SK-N-SH treated with all-trans-retinoic acid at 6 μM for 48 hours (cell line): ENCODE measurements around the gene CCDC178.

ENCODE experiments used
- ATAC-seq: fragments of 200-7000 bp; cut with Tn5 transposase; 3 replicates; pipeline ENCODE4 v1.9.1; 2020; ENCODE audit warnings: mild to moderate bottlenecking, moderate library complexity
- ARNTL ChIP-seq: fragments of 450-650 bp; formaldehyde crosslinking; IDR thresholded peaks from 2 replicates; pipeline ENCODE4 v1.5.0; 2020; ENCODE audit warnings: low read depth, mild to moderate bottlenecking, moderate library complexity, borderline replicate concordance
- BACH2 ChIP-seq: fragments of 250-450 bp; sonication (Bioruptor Pico); IDR thresholded peaks from 2 replicates; pipeline ENCODE4 v1.9.0; 2021; ENCODE audit warnings: mild to moderate bottlenecking, borderline replicate concordance
- CREB5 ChIP-seq: fragments of 250-450 bp; sonication (Bioruptor Pico); IDR thresholded peaks from 2 replicates; pipeline ENCODE4 v1.5.1; 2020; ENCODE audit warnings: low read depth, mild to moderate bottlenecking, moderate library complexity
- CSDC2 ChIP-seq: fragments of 250-450 bp; sonication (Bioruptor Pico); IDR thresholded peaks from 2 replicates; pipeline ENCODE4 v1.5.0; 2020; ENCODE audit warnings: mild to moderate bottlenecking, moderate library complexity
- CSRNP3 ChIP-seq: fragments of 250-450 bp; sonication (Bioruptor Pico); IDR thresholded peaks from 2 replicates; pipeline ENCODE4 v1.5.1; 2021; ENCODE audit warnings: mild to moderate bottlenecking, moderate library complexity
- ESRRG ChIP-seq: fragments of 250-450 bp; sonication (Bioruptor Pico); IDR thresholded peaks from 2 replicates; pipeline ENCODE4 v1.6.1; 2021; ENCODE audit warnings: mild to moderate bottlenecking
- GLIS3 ChIP-seq: fragments of 250-450 bp; sonication (Bioruptor Pico); IDR thresholded peaks from 2 replicates; pipeline ENCODE4 v1.5.0; 2020; ENCODE audit warnings: mild to moderate bottlenecking, moderate library complexity
- ISL1 ChIP-seq: fragments of 250-450 bp; sonication (Bioruptor Pico); IDR thresholded peaks from 2 replicates; pipeline ENCODE4 v2.1.2; 2022; ENCODE audit warnings: mild to moderate bottlenecking, moderate library complexity
- OSR1 ChIP-seq: fragments of 250-450 bp; sonication (Bioruptor Pico); IDR thresholded peaks from 2 replicates; pipeline ENCODE4 v1.8.0; 2022; ENCODE audit warnings: moderate library complexity, mild to moderate bottlenecking, inconsistent platforms
- PATZ1 ChIP-seq: fragments of 250-450 bp; sonication (Bioruptor Pico); IDR thresholded peaks from 2 replicates; pipeline ENCODE4 v1.8.0; 2020; ENCODE audit warnings: mild to moderate bottlenecking, moderate library complexity, borderline replicate concordance
- POU6F1 ChIP-seq: fragments of 250-450 bp; sonication (Bioruptor Pico); IDR thresholded peaks from 2 replicates; pipeline ENCODE4 v1.8.0; 2021; ENCODE audit warnings: low read depth, mild to moderate bottlenecking, moderate library complexity, borderline replicate concordance
- PPARA ChIP-seq: fragments of 250-450 bp; sonication (Bioruptor Pico); IDR thresholded peaks from 2 replicates; pipeline ENCODE4 v1.5.0; 2020; ENCODE audit warnings: mild to moderate bottlenecking, borderline replicate concordance
- RARB ChIP-seq: fragments of 250-450 bp; sonication (Bioruptor Pico); IDR thresholded peaks from 2 replicates; pipeline ENCODE4 v1.8.0; 2021; ENCODE audit warnings: mild to moderate bottlenecking, moderate library complexity
- TCF4 ChIP-seq: fragments of 250-450 bp; sonication (Bioruptor Pico); IDR thresholded peaks from 2 replicates; pipeline ENCODE4 v1.8.0; 2021; ENCODE audit warnings: mild to moderate bottlenecking, moderate library complexity, borderline replicate concordance
- TOX ChIP-seq: fragments of 250-450 bp; sonication (Bioruptor Pico); IDR thresholded peaks from 2 replicates; pipeline ENCODE4 v1.8.0; 2021; ENCODE audit warnings: mild to moderate bottlenecking, moderate library complexity, borderline replicate concordance
- TSHZ2 ChIP-seq: fragments of 250-450 bp; sonication (Bioruptor Pico); IDR thresholded peaks from 2 replicates; pipeline ENCODE4 v1.5.0; 2020; ENCODE audit warnings: mild to moderate bottlenecking, moderate library complexity
- ZC3H10 ChIP-seq: fragments of 250-450 bp; sonication (Bioruptor Pico); IDR thresholded peaks from 2 replicates; pipeline ENCODE4 v1.5.1; 2021; ENCODE audit warnings: mild to moderate bottlenecking, moderate library complexity
- ZFP3 ChIP-seq: fragments of 250-450 bp; sonication (Bioruptor Pico); IDR thresholded peaks from 2 replicates; pipeline ENCODE4 v1.5.0; 2020; ENCODE audit warnings: mild to moderate bottlenecking, moderate library complexity
- ZFP30 ChIP-seq: fragments of 450-650 bp; formaldehyde crosslinking; IDR thresholded peaks from 2 replicates; pipeline ENCODE4 v1.5.0; 2022; ENCODE audit warnings: mild to moderate bottlenecking, moderate library complexity
- ZNF565 ChIP-seq: fragments of 450-650 bp; formaldehyde crosslinking; conservative IDR thresholded peaks from 2 replicates; pipeline ENCODE4 v1.5.0; 2020; ENCODE audit warnings: low read depth, mild to moderate bottlenecking, moderate library complexity
- ZNF70 ChIP-seq: fragments of 450-650 bp; formaldehyde crosslinking; IDR thresholded peaks from 2 replicates; pipeline ENCODE4 v1.5.0; 2020; ENCODE audit warnings: mild to moderate bottlenecking, moderate library complexity
- ZNF8 ChIP-seq: fragments of 450-650 bp; formaldehyde crosslinking; IDR thresholded peaks from 2 replicates; pipeline ENCODE4 v1.5.0; 2020; ENCODE audit warnings: mild to moderate bottlenecking, moderate library complexity

Gene CCDC178

GRCh38 chr18:33062834-33063364, 377.6 kb downstream of the CCDC178 start:
- ATAC-seq: no peak
- no peak for TF ChIP-seq ZNF565 (CRISPR knock-in tag)
- no peak for TF ChIP-seq ESRRG (CRISPR knock-in tag)
- TF ChIP-seq GLIS3 (CRISPR knock-in tag): no peak
- no peak for TF ChIP-seq PPARA (CRISPR knock-in tag)
- TF ChIP-seq POU6F1 (CRISPR knock-in tag): no peak
- no peak for TF ChIP-seq ARNTL (CRISPR knock-in tag)
- no peak for TF ChIP-seq TOX (CRISPR knock-in tag)
- no peak for TF ChIP-seq ZFP30 (CRISPR knock-in tag)
- no peak for TF ChIP-seq ZC3H10 (CRISPR knock-in tag)
- TF ChIP-seq CSRNP3: no peak
- no peak for TF ChIP-seq CREB5
- TF ChIP-seq CSDC2 (CRISPR knock-in tag): no peak
- no peak for TF ChIP-seq ISL1
- TF ChIP-seq RARB (CRISPR knock-in tag): no peak
- TF ChIP-seq ZNF8 (CRISPR knock-in tag): no peak
- no peak for TF ChIP-seq TSHZ2 (CRISPR knock-in tag)
- TF ChIP-seq PATZ1 (CRISPR knock-in tag): no peak
- TF ChIP-seq ZFP3 (CRISPR knock-in tag): no peak
- no peak for TF ChIP-seq TCF4
- no peak for TF ChIP-seq OSR1

GRCh38 chr18:33052886-33053285, 387.6 kb downstream of the CCDC178 start:
- TF ChIP-seq ZNF8 (CRISPR knock-in tag) (no peak), TSHZ2 (CRISPR knock-in tag) (no peak), BACH2 (CRISPR knock-in tag) (no peak), CSRNP3 (no peak), ZNF70 (CRISPR knock-in tag) (no peak), ISL1 (no peak), TOX (CRISPR knock-in tag) (no peak), ZFP30 (CRISPR knock-in tag) (no peak), ZC3H10 (CRISPR knock-in tag) (no peak), ESRRG (CRISPR knock-in tag) (no peak)
- TF ChIP-seq, all 23 proteins: peak for 0
- ATAC-seq: no peak
